H54 (cell line): Measurements from ENCODE around the gene LMAN1.
A peak's percentile ranks its signal among the peaks of the same experiment; 100 is the strongest.

Experiments used
- DNase-seq: peaks from one replicate; pipeline ENCODE4 v3.0.0; 2011; ENCODE audit warnings: low spot score, mixed read lengths; ENCODE audit not compliant: insufficient read length
- FAIRE-seq: peaks from 3 replicates; lab custom pipeline; 2011; peaks lifted over from hg19 to GRCh38; lab: Jason Lieb, UNC
- POLR2A ChIP-seq: IDR thresholded peaks from 2 replicates; pipeline ENCODE4 v1.6.1; 2011; ENCODE audit warnings: low read depth, mild to moderate bottlenecking, low read length

Gene LMAN1

DNA sequence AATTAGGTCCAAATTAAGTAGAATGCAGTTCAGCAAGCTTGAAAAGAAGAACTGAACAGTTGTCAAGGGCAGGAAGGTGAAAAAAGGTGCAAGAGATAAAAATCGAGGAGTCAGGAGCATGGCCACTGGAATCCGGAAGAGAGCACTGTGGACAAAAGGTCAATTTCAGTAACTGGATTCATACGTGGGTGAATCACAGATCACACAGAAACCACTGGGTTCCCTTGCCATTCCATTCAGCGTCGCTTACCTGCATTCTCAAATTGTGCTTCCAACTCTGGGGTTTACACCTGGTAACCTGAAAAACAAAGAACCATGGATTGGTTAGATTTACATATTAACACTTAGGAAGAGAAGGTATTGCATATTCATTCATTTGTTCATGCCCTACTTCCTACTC, 21.6 kb upstream of the LMAN1 start:
- DNase-seq (no peak), FAIRE-seq (no peak)
- TF ChIP-seq POLR2A, result no peak

DNA sequence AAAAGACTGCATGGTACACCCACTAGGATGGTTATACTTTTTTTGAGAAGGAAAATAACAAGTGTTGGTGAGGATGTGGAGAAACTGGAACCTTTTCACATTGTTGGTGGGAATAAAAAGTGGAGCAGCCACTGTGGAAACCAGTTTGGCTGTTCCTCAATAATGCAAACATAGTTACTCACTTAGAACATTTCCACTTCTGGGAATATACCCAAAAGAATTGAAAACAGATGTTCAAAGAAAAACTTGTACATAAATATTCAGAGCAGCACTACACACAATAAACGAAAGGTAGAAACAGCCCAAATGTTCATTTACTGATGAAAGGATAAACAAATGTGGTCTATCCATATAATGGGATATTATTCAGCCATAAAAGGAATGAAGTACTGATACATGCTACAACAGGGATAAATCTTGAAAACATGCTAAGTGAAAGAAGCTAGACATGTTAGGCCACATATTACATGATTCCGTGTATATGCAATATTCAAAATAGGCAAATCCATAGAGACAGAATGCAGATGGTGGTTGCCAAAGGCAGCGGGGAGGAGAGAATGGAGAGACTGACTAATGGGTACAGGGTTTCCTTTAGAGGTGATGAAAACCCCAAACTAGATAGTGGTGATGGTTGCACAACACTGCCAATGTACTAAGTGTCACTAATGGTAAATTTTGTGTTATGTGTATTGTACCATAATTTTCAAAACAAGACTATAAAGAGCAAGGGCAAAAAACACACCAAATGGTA, 20.9 kb upstream of the LMAN1 start:
- DNase-seq, result no peak
- no peak for FAIRE-seq
- TF ChIP-seq POLR2A, result no peak

GRCh38 chr18:59377613-59378337, 18.7 kb upstream of the LMAN1 start:
- FAIRE-seq, result no peak

GRCh38 chr18:59376351-59376935, 17.4 kb upstream of the LMAN1 start:
- no peak for TF ChIP-seq POLR2A
- no peak for FAIRE-seq
- no peak for DNase-seq

More at GRCh38 chr18:59377613-59378337, 18.7 kb upstream of the LMAN1 start:
- no peak for DNase-seq
- TF ChIP-seq POLR2A, result no peak

DNA sequence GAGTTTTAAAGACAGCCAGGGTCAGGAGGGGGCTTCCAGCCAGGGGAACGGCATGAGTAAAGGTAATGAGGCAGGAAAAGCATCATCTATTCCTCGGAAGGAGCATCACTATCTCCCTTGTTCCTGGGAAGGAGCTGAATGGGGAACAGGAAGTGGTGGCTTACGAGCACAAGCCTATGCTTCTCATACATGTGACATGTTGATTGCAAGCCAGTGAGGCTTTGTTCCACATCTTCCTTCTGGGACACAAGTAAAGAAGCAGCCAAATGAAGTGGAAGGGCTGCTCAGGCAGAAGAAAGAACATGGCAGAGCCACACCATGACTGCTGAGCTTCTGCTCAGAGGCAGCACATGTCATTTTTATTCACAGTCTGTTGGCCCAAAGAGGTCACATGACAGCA, 15.1 kb upstream of the LMAN1 start:
- no peak for TF ChIP-seq POLR2A
- FAIRE-seq (no peak), DNase-seq (no peak)

- DNase-seq (no peak), FAIRE-seq (no peak)
- no peak for TF ChIP-seq POLR2A
Observed at GRCh38 chr18:59372975-59373374, 13.9 kb upstream of the LMAN1 start.

DNA sequence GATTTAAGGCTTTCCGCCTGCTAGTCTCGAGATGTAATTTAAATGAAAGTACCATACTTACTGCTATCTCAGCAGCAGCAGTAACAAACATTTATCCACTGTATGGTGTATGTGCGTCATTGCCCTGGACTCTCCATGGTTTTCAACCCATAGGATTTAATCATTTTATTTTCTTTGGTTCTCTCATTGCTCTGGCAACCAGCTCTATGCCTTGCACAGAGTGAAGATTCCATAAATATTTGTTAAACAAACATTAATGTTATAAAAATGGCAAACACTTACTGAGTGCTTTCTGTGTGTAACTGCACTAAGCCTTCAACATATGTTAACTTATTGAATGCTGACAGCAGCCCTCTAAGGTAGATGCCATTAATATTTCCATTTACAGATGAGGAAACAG, 1.3 kb upstream of the LMAN1 start:
- FAIRE-seq, result no peak
- no peak for TF ChIP-seq POLR2A
- no peak for DNase-seq

DNA sequence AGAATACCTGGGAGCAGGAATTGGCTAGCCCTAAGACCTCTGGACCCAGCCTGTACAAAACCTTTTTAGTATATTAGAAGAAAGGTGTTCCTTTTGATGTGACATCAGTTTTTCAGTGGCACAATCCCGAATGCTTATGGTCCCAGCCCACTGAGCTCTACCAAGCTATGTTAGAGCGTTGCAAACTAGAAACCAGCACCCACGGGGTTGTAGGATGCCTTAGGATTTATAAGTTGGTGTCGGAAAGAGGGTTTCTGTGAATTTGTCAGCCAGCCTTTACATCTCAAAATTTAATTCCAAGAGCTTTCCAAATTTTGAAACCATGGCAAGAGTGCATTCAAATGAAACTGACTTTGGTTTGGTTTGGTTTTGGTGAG, 499 bp upstream of the LMAN1 start:
- DNase-seq (peak; percentile 3), FAIRE-seq (no peak)
- no peak for TF ChIP-seq POLR2A

- FAIRE-seq (peak; percentile 41), DNase-seq (peak; percentile 2)
- no peak for TF ChIP-seq POLR2A
Observed at GRCh38 chr18:59358414-59358711, 702 bp downstream of the LMAN1 start.

GRCh38 chr18:59357928-59358327, 1.1 kb downstream of the LMAN1 start:
- FAIRE-seq (peak; percentile 75), DNase-seq (peak; percentile 6)
- TF ChIP-seq POLR2A, result no peak

- DNase-seq, result no peak
- TF ChIP-seq POLR2A, result no peak
- no peak for FAIRE-seq
Observed at GRCh38 chr18:59354731-59355130, 4.3 kb downstream of the LMAN1 start.

GRCh38 chr18:59353079-59353680, 5.9 kb downstream of the LMAN1 start:
- FAIRE-seq, result no peak
- TF ChIP-seq POLR2A, result no peak
- no peak for DNase-seq

- FAIRE-seq (no peak), DNase-seq (no peak)
- TF ChIP-seq POLR2A, result no peak
Observed at GRCh38 chr18:59352250-59352855, 6.7 kb downstream of the LMAN1 start.

- FAIRE-seq (no peak), DNase-seq (no peak)
- TF ChIP-seq POLR2A, result no peak
Observed at GRCh38 chr18:59345556-59345955, 13.5 kb downstream of the LMAN1 start.

GRCh38 chr18:59344996-59345395, 14.1 kb downstream of the LMAN1 start:
- TF ChIP-seq POLR2A, result no peak
- no peak for FAIRE-seq
- no peak for DNase-seq
